Naive B cell (primary cell): ENCODE data around the gene DUS1L. TPM values are rescaled to one million over a fixed set of nuclear protein-coding genes. Genes with fewer than 3 reads are reported as not detected.
"Not testable (repeated sequence)": the region's sequence is repeated elsewhere in the genome, so short reads cannot be mapped to it uniquely, and the experiment has no call there.

ENCODE experiments used
- ATAC-seq, 2 donors: fragments of 150-1000 bp; cut with Tn5 transposase; 2 replicates each; pipeline ENCODE4 v1.10.0; 2021; ENCODE audit warnings: low read depth in 2 of 2, mild to moderate bottlenecking in 2 of 2, moderate library complexity in 2 of 2
- DNase-seq: peaks from one replicate; pipeline ENCODE4 v3.0.0; 2022
- H3K27ac Mint-ChIP-seq, 6 donors: one replicate each; pipeline ENCODE4 v1.8.0; 2020 to 2022; ENCODE audit warnings: mild to moderate bottlenecking in 6 of 6, mixed read lengths in 6 of 6, moderate library complexity in 5 of 6, inconsistent platforms in 2 of 6
- H3K27me3 Mint-ChIP-seq, 3 donors: one replicate each; pipeline ENCODE4 v1.8.0; 2021 to 2022; ENCODE audit warnings: mixed read lengths in 3 of 3, mild to moderate bottlenecking in 1 of 3
- H3K36me3 Mint-ChIP-seq, 2 donors: one replicate each; pipeline ENCODE4 v1.8.0; 2020 to 2022; ENCODE audit warnings: mixed read lengths in 2 of 2, inconsistent platforms in 1 of 2, mild to moderate bottlenecking in 1 of 2
- H3K4me1 Mint-ChIP-seq, 3 donors: one replicate each; pipeline ENCODE4 v1.8.0; 2020 to 2022; ENCODE audit warnings: mixed read lengths in 3 of 3, inconsistent platforms in 1 of 3, mild to moderate bottlenecking in 1 of 3, moderate library complexity in 1 of 3
- H3K4me3 Mint-ChIP-seq, 8 donors: one replicate each; pipeline ENCODE4 v1.8.0; 2020 to 2022; ENCODE audit warnings: mild to moderate bottlenecking in 8 of 8, mixed read lengths in 8 of 8, moderate library complexity in 8 of 8, inconsistent platforms in 2 of 8
- H3K9me3 Mint-ChIP-seq, 7 donors: one replicate each; pipeline ENCODE4 v1.8.0; 2020 to 2022; ENCODE audit warnings: mixed read lengths in 7 of 7, mild to moderate bottlenecking in 5 of 7, inconsistent platforms in 2 of 7, moderate library complexity in 1 of 7
- polyA plus RNA-seq, 6 donors: library from polyadenylated mRNA; unstranded; fragments of 300-500 nt; fragmentation: Illumina TruSeq; gene quantifications; one replicate each; pipeline ENCODE4 v1.2.3, GENCODE V29; 2021; ENCODE audit warnings: low read depth in 6 of 6

Gene DUS1L
- polyA plus RNA-seq, 6 donors from 2014 or later = 52.4 to 86.5 (median 68.2) TPM

DNA sequence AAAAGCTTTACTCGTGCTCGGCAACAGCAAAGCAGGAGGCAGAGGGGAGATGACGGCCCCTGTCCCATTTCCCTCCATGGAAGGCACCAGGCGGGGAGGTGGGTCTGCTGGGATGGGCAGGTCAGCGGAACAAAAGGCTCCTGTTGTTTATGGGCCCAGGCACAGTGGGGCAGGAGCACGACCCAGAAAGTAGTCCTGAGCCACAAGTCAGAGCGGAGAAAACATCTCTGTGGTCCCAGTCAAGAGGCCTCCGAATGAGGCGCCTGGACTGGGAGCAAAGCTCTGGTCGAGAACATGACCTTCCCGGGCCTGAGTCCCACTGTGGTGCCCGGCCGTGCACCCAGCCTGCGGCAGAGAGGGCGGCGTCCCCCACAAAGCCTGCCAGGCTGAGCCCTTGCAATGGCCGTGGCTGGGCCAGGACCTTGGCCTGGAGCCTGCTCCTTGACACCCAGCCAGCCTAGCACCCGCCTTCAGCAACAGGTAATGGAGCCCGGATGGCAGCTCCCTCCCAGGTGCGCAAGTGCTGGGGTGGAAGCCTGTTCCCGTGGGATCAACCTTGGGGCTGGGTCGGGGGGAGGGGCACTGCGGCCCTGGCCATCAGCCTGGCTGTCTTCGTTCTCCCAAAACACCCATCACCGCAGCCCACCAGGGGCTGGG lies 17.6 kb downstream of the DUS1L start:
- H3K9me3 Mint-ChIP-seq = no peaks in the 10 kb centered on the region
- H3K4me1 Mint-ChIP-seq = peaks cover 6 to 14% (median 8%) of the 10 kb centered on the region in 3 donors
- DNase-seq = no peak
- H3K27me3 Mint-ChIP-seq = no peaks in the 10 kb centered on the region
- peak overlapping the region in 4 of 8 donors; percentile 42 to 70 (median 61) for H3K4me3 Mint-ChIP-seq
- H3K36me3 Mint-ChIP-seq = no peaks in the 10 kb centered on the region
- H3K27ac Mint-ChIP-seq = no peak overlapping the region
- ATAC-seq = no peak

DNA sequence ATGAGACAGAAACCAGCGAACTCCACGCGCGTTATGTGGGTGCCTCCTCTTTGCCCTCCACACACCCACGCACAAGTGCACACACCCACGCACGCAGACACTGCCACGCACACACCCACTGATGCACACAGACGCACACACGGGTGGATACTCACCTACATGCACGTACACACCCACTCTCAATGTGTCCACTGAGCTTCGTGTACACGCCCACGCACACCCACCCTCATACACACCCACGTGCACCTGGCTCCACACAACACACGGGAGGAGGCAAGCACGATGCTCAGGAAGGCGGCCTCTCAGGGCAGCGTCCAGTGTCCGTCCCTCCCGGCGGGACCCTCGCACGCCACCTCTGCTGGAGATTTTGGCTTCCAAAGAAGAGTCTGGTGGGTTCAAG lies 18.2 kb downstream of the DUS1L start:
- Mint-ChIP-seq H3K27me3 (no peaks in the 10 kb centered on the region), H3K4me3 (peak overlapping the region in 4 of 8 donors; percentile 6 to 75 (median 40)), H3K36me3 (no peaks in the 10 kb centered on the region), H3K9me3 (no peaks in the 10 kb centered on the region), H3K4me1 (peaks cover 6 to 10% (median 8%) of the 10 kb centered on the region in 3 donors), H3K27ac (no peak overlapping the region)
- DNase-seq = no peak
- ATAC-seq = no peak

DNA sequence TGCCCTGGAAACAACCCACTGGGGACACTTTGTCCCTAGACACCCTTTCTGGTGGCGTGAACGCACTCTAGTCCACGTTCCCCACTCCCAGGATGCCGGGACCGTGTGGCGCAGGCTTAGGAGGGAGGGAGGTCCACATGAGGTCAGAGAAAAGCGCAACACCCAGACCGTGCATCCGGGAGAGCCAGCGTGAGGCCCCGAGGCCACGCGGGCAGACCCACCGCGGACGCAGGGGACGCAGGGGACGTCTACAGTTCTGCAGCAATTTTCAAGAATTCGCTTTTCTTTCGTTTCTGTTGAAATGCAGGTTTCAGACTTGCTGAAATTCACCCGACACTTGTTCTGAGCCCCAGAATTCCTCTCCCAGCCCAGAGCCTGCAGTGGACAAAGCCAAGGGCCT lies 18.7 kb downstream of the DUS1L start:
- Mint-ChIP-seq H3K27me3 (no peaks in the 10 kb centered on the region), H3K4me3 (peak overlapping the region in 2 of 8 donors; percentile 29 to 71), H3K4me1 (peaks cover 6 to 10% (median 8%) of the 10 kb centered on the region in 3 donors), H3K9me3 (no peaks in the 10 kb centered on the region), H3K27ac (no peak overlapping the region), H3K36me3 (no peaks in the 10 kb centered on the region)
- DNase-seq = no peak
- ATAC-seq = no peak

DNA sequence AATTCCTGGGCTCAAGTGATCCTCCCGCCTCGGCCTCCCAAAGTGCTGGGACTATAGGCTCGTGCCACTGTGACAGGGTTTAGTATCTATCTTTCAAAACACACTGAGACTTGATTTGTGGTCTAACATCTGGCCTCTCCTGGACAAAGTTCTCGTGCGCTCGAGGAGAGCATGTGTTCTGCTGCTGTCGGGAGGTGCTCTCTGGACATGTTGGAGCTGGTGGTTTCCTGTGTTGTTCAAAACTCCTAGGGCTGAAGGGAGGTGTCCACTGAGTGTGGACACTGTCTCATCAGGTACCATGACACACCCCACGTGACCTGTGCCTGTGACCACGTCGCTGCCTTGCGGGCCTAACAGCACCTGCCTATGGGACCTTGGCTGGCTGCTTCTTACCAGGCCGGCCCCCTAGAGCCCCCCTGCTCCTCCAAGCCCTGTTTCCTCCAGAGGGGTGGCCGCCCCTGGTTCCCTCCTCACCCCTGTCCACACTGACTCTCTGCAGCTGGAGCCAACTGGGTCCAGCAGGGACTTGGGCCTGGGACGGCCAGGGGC lies 19.6 kb downstream of the DUS1L start:
- Mint-ChIP-seq H3K4me1 (peaks cover 5 to 10% (median 8%) of the 10 kb centered on the region in 3 donors), H3K36me3 (no peaks in the 10 kb centered on the region), H3K27ac (no peak overlapping the region), H3K27me3 (no peaks in the 10 kb centered on the region), H3K9me3 (no peaks in the 10 kb centered on the region), H3K4me3 (peak overlapping the region in 2 of 8 donors; percentile 51 to 71)
- ATAC-seq = no peak
- no peak for DNase-seq

DNA sequence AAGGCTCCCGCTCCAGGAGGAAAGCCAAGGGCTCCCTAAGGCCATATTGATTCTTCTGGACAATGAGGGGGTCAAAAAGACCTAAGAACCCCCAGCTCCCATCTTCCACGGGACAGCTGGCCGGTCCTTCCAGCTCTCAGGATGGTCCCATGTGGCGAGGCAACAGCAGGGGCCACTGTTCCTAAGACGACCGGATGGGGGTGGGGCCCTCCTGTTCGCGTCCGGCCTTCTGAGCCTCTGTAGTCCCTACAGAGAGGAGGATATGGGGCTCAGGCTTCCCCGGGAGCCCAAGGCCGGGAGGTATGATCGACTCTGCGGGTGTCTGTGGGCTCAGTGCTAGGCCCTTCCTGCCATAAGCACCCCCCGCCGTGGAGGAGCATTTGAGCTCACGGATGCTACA lies 22.1 kb downstream of the DUS1L start:
- no peaks in the 10 kb centered on the region for H3K27me3 Mint-ChIP-seq
- H3K27ac Mint-ChIP-seq = no peak overlapping the region
- H3K36me3 Mint-ChIP-seq = no peaks in the 10 kb centered on the region
- H3K4me1 Mint-ChIP-seq = peaks cover 7 to 12% (median 10%) of the 10 kb centered on the region in 3 donors
- ATAC-seq (no peak), DNase-seq (no peak)
- H3K4me3 Mint-ChIP-seq = no peak overlapping the region
- H3K9me3 Mint-ChIP-seq = no peaks in the 10 kb centered on the region

- DNase-seq (no peak), ATAC-seq (no peak)
- Mint-ChIP-seq H3K4me3 (no peak overlapping the region), H3K36me3 (no peaks in the 10 kb centered on the region), H3K9me3 (no peaks in the 10 kb centered on the region), H3K4me1 (peaks cover 12 to 16% (median 15%) of the 10 kb centered on the region in 3 donors), H3K27ac (no peak overlapping the region), H3K27me3 (no peaks in the 10 kb centered on the region)
Measured at GRCh38 chr17:82042649-82043048, 23.0 kb downstream of the DUS1L start.

DNA sequence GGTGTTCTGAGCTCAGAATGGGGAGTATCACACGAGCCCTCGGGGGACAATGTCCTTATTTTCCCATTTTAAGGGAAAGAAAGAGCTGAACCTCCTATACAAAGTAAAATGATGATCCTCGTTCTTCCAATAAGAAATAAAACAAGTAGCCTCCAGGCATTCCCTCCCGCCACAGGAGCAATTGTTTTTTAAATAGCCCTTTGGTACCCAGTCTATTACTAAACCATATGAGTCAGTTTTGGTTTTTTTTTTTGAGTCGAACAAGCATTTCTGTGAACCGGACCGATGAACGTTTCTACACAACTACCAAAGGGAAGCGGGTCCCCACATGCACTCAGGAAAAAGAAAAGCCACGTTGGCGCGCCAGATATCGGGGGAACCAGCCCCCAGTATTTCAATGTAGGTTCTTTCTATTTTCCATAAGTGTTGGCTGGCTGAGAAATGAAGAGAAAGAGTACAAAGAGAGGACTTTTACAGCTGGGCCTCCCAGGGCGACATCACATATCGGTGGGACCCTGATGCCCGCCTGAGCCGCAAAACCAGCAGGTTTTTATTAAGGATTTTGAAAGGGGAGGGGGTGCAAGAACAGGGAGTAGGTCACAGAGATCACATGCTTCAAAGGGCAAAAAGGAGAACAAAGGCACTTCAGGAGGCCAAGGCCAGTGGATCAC lies 24.3 kb downstream of the DUS1L start:
- Mint-ChIP-seq H3K9me3 (no peaks in the 10 kb centered on the region), H3K27me3 (no peaks in the 10 kb centered on the region), H3K36me3 (no peaks in the 10 kb centered on the region), H3K4me1 (peaks cover 13 to 15% (median 14%) of the 10 kb centered on the region in 3 donors), H3K4me3 (peak overlapping the region in 1 of 8 donors; percentile 15), H3K27ac (peak overlapping the region in 1 of 6 donors; percentile 89)
- no peak for DNase-seq
- no peak for ATAC-seq

GRCh38 chr17:82039695-82040299 lies 25.8 kb downstream of the DUS1L start:
- H3K4me3 Mint-ChIP-seq = no peak overlapping the region
- H3K9me3 Mint-ChIP-seq = no peaks in the 10 kb centered on the region
- peaks cover 0 to 5% of the 10 kb centered on the region in 2 donors for H3K36me3 Mint-ChIP-seq
- no peak overlapping the region for H3K27ac Mint-ChIP-seq
- DNase-seq = no peak
- ATAC-seq = no peak
- peaks cover 14 to 27% (median 26%) of the 10 kb centered on the region in 3 donors for H3K4me1 Mint-ChIP-seq
- H3K27me3 Mint-ChIP-seq = no peaks in the 10 kb centered on the region

GRCh38 chr17:82038796-82039409 lies 26.7 kb downstream of the DUS1L start:
- H3K9me3 Mint-ChIP-seq, ATAC-seq, H3K27me3 Mint-ChIP-seq, DNase-seq, H3K36me3 Mint-ChIP-seq: not testable (repeated sequence)
- Mint-ChIP-seq H3K27ac (peak overlapping the region in 2 of 6 donors; percentile 18 to 44), H3K4me1 (peaks cover 14 to 27% (median 26%) of the 10 kb centered on the region in 3 donors), H3K4me3 (peak overlapping the region in 7 of 8 donors; percentile 4 to 72 (median 59))

GRCh38 chr17:82037889-82038195 lies 27.8 kb downstream of the DUS1L start:
- Mint-ChIP-seq H3K4me1 (peaks cover 14 to 27% (median 26%) of the 10 kb centered on the region in 3 donors), H3K27ac (peak overlapping the region; percentile 93 to 97 (median 94)), H3K4me3 (peak overlapping the region; percentile 74 to 96 (median 91)), H3K36me3 (peaks cover 0 to 5% of the 10 kb centered on the region in 2 donors), H3K27me3 (no peaks in the 10 kb centered on the region), H3K9me3 (no peaks in the 10 kb centered on the region)
- no peak for ATAC-seq
- no peak for DNase-seq

- H3K4me1 Mint-ChIP-seq = peaks cover 14 to 27% (median 26%) of the 10 kb centered on the region in 3 donors
- DNase-seq (peak; percentile 98), ATAC-seq (peak; percentile 89 to 91)
- H3K27ac Mint-ChIP-seq = peak within 1 kb of the TSS; percentile 93 to 97 (median 94)
- no peaks in the 10 kb centered on the region for H3K27me3 Mint-ChIP-seq
- no peaks in the 10 kb centered on the region for H3K9me3 Mint-ChIP-seq
- peak within 1 kb of the TSS; percentile 74 to 96 (median 91) for H3K4me3 Mint-ChIP-seq
- peaks cover 0 to 5% of the 10 kb centered on the region in 2 donors for H3K36me3 Mint-ChIP-seq
Measured at GRCh38 chr17:82037092-82037888, 28.3 kb downstream of the DUS1L start, which contains the start of gene DCXR. TSS of gene DCXR (minus strand) at chr17:82037697. CDS start at chr17:82037682, 15 bp downstream.

DNA sequence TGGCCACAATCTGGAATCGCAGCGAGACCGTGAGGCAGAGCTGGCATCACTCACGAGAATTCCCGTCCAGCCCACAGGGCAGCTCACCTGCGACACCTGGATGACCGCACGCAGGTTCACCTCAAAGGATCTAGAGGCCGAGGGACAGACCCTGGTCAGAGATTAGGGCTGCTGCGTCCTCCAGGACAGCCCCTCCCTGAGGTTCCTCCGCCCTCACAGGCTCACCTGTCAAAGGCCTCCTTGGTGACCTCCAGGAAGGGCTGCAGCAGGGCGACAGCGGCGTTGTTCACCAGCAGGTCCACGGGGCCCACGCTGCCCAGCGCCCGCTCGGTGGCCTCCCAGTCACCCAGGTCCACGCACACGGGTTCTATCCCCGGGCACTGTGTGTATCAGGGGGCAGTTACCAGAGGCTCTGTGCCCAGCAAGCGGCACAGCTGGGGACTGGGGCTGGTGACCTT lies 28.9 kb downstream of the DUS1L start:
- Mint-ChIP-seq H3K27ac (peak overlapping the region in 1 of 6 donors; percentile 93), H3K4me3 (peak overlapping the region; percentile 71 to 96 (median 88)), H3K27me3 (no peaks in the 10 kb centered on the region), H3K4me1 (peaks cover 14 to 27% (median 26%) of the 10 kb centered on the region in 3 donors), H3K9me3 (no peaks in the 10 kb centered on the region), H3K36me3 (peaks cover 0 to 5% of the 10 kb centered on the region in 2 donors)
- no peak for ATAC-seq
- DNase-seq = no peak
